PC-3 (cell line): Measurements from ENCODE around the gene FTO. TPM values are rescaled to one million over a fixed set of nuclear protein-coding genes. Genes with fewer than 3 reads are reported as not detected.
"Not testable (repeated sequence)": the region's sequence is repeated elsewhere in the genome, so short reads cannot be mapped to it uniquely, and the experiment has no call there.

Experiments
- ATAC-seq: fragments of 200-7000 bp; cut with Tn5 transposase; 2 replicates; pipeline ENCODE4 v1.9.1; 2020; ENCODE audit warnings: mild to moderate bottlenecking, moderate library complexity
- BruUV-seq: library from RNA; stranded (reverse); fragments of 400-500 nt; replicated peaks from 2 replicates; lab custom pipeline; 2021; lab: Mats Ljungman, UMichigan
- CTCF ChIA-PET: fragments of 300-600 bp; sonication (Branson Sonifier 250); formaldehyde crosslinking; loops from one replicate; lab custom pipeline; 2022; ENCODE audit warnings: antibody characterized with exemption; lab: Charles Lee
- POLR2A ChIA-PET: fragments of 300-600 bp; sonication (Branson Sonifier 250); formaldehyde crosslinking; loops from one replicate; lab custom pipeline; 2022; ENCODE audit warnings: antibody characterized with exemption; ENCODE audit not compliant: unreplicated experiment; lab: Charles Lee
- DNase-seq: peaks from one replicate; pipeline ENCODE4 v3.0.0-alpha.2; 2015
- H2AFZ ChIP-seq: fragments of 300-600 bp; sonication (generic); 2 replicates; pipeline ENCODE4 v1.6.0; 2016; ENCODE audit warnings: antibody characterized with exemption, low read length
- H3F3A ChIP-seq: fragments of 300-600 bp; sonication (generic); one replicate; pipeline ENCODE4 v1.6.0; 2017; ENCODE audit warnings: antibody characterized with exemption, low read length, control low read depth, mild to moderate bottlenecking; ENCODE audit not compliant: unreplicated experiment
- H3K27ac ChIP-seq: fragments of 300-600 bp; sonication (generic); 2 replicates; pipeline ENCODE4 v1.5.1; 2016; ENCODE audit warnings: mild to moderate bottlenecking, low read length
- H3K27me3 ChIP-seq: fragments of 300-600 bp; sonication (generic); 2 replicates; pipeline ENCODE4 v1.6.1; 2016; ENCODE audit warnings: low read length, mixed read lengths
- H3K36me3 ChIP-seq: fragments of 300-600 bp; sonication (generic); 2 replicates; pipeline ENCODE4 v1.6.1; 2016; ENCODE audit warnings: low read depth, mixed run types, low read length, mixed read lengths
- H3K4me1 ChIP-seq: fragments of 300-600 bp; sonication (generic); 2 replicates; pipeline ENCODE4 v1.5.1; 2016; ENCODE audit warnings: low read length; ENCODE audit not compliant: insufficient read depth
- H3K4me2 ChIP-seq: fragments of 300-600 bp; sonication (generic); 2 replicates; pipeline ENCODE4 v1.6.0; 2016; ENCODE audit warnings: low read length
- H3K4me3 ChIP-seq: fragments of 300-600 bp; sonication (generic); 2 replicates; pipeline ENCODE4 v1.5.1; 2016; ENCODE audit warnings: mild to moderate bottlenecking, low read length, mixed read lengths
- H3K79me2 ChIP-seq: fragments of 300-600 bp; sonication (generic); 2 replicates; pipeline ENCODE4 v1.6.1; 2017; ENCODE audit warnings: low read length, mixed read lengths
- H3K9ac ChIP-seq: fragments of 300-600 bp; sonication (generic); 2 replicates; pipeline ENCODE4 v1.6.0; 2016; ENCODE audit warnings: mild to moderate bottlenecking, low read length
- H3K9me2 ChIP-seq: fragments of 300-600 bp; sonication (generic); replicated peaks from 2 replicates; pipeline ENCODE4 v1.6.1; 2016; ENCODE audit warnings: mixed run types, low read length, mixed read lengths
- H3K9me3 ChIP-seq: fragments of 300-600 bp; sonication (generic); 2 replicates; pipeline ENCODE4 v1.6.1; 2016; ENCODE audit warnings: low read length, mixed read lengths
- H4K20me1 ChIP-seq: fragments of 300-600 bp; sonication (generic); 2 replicates; pipeline ENCODE4 v1.6.1; 2016; ENCODE audit warnings: low read length, mixed read lengths
- EZH2 ChIP-seq: fragments of 300-600 bp; sonication (generic); IDR thresholded peaks from one replicate; pipeline ENCODE4 v1.6.1; 2017; ENCODE audit warnings: antibody characterized with exemption, mild to moderate bottlenecking, low read length; ENCODE audit not compliant: unreplicated experiment
- EZH2phosphoT487 ChIP-seq: fragments of 300-600 bp; sonication (generic); IDR thresholded peaks from 2 replicates; pipeline ENCODE4 v1.6.1; 2018; ENCODE audit warnings: mild to moderate bottlenecking, antibody characterized with exemption, low read length, borderline replicate concordance
- intact Hi-C: fragments of 100-400 bp; cut with micrococcal nuclease; formaldehyde crosslinking; loops from 2 replicates; pipeline ENCODE4 v1.9.0; 2023
- total RNA-seq: library from RNA; depleted of rRNA; stranded (reverse); fragments of >200 nt; gene quantifications from 2 replicates; pipeline ENCODE4 v1.2.3, GENCODE V29; 2014
- TF ChIP-seq, protein P1 (sequence below): fragments of 300-600 bp; sonication (generic); conservative IDR thresholded peaks from 2 replicates; pipeline ENCODE4 v1.5.1; 2017; ENCODE audit warnings: antibody characterized with exemption, low read depth, mild to moderate bottlenecking, low read length

Gene FTO
- total RNA-seq, 1 experiment from 2014 or later = 27.0 TPM

DNA sequence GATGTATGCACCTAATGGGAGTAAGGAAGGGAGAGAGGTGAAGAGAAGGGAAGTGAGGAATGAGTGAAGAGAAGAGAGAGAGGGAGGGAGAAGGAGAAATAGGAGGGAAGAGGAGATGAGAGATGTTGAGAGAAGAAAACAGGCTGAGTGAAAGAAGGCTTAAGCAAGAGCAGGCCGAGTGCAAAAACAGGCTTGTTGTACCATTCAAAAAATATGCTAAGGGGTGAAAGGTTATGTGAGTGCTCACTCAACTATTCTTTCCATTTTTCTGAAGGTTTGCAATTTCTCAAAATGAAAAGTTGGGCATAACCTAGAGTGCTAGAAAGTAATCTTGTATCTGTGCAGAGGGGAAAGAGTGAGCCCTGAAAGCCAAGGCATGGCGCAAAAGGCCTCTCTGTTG lies 23.2 kb upstream of the FTO start:
- Histone ChIP-seq H3K27me3 (no peaks in the 10 kb centered on the region), H3F3A (no peaks in the 10 kb centered on the region), H3K9ac (no peak overlapping the region), H3K9me2 (no peaks in the 10 kb centered on the region), H4K20me1 (no peaks in the 10 kb centered on the region), H3K79me2 (no peaks in the 10 kb centered on the region), H3K36me3 (no peaks in the 10 kb centered on the region), H3K4me3 (no peak overlapping the region), H3K9me3 (no peaks in the 10 kb centered on the region), H3K27ac (no peak overlapping the region), H2AFZ (no peak overlapping the region), H3K4me2 (no peak overlapping the region), H3K4me1 (no peaks in the 10 kb centered on the region)
- ATAC-seq (no peak), DNase-seq (no peak)
- no TSS peak for BruUV-seq
- ChIA-PET POLR2A (no interaction called here), CTCF (no interaction called here)
- TF ChIP-seq EZH2 (no peak), EZH2phosphoT487 (no peak)
- TF ChIP-seq, protein P1, sequence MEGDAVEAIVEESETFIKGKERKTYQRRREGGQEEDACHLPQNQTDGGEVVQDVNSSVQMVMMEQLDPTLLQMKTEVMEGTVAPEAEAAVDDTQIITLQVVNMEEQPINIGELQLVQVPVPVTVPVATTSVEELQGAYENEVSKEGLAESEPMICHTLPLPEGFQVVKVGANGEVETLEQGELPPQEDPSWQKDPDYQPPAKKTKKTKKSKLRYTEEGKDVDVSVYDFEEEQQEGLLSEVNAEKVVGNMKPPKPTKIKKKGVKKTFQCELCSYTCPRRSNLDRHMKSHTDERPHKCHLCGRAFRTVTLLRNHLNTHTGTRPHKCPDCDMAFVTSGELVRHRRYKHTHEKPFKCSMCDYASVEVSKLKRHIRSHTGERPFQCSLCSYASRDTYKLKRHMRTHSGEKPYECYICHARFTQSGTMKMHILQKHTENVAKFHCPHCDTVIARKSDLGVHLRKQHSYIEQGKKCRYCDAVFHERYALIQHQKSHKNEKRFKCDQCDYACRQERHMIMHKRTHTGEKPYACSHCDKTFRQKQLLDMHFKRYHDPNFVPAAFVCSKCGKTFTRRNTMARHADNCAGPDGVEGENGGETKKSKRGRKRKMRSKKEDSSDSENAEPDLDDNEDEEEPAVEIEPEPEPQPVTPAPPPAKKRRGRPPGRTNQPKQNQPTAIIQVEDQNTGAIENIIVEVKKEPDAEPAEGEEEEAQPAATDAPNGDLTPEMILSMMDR = no peak
- intact Hi-C loops = no loop called here

- Histone ChIP-seq H3K79me2 (no peaks in the 10 kb centered on the region), H3K4me3 (no peak overlapping the region), H3F3A (no peaks in the 10 kb centered on the region), H3K27me3 (no peaks in the 10 kb centered on the region), H3K9me3 (no peaks in the 10 kb centered on the region), H3K36me3 (no peaks in the 10 kb centered on the region), H4K20me1 (no peaks in the 10 kb centered on the region), H3K4me2 (no peak overlapping the region), H3K27ac (no peak overlapping the region), H3K4me1 (no peaks in the 10 kb centered on the region), H3K9me2 (no peaks in the 10 kb centered on the region), H2AFZ (no peak overlapping the region), H3K9ac (no peak overlapping the region)
- POLR2A ChIA-PET = interaction anchor here (0.6 kb wide), 1 partner anchor 43 kb away, joined by 3 read pairs; no protein-coding TSS in a partner anchor
- CTCF ChIA-PET = no interaction called here
- TF ChIP-seq EZH2phosphoT487 = no peak
- TF ChIP-seq EZH2 = no peak
- TF ChIP-seq, protein P1 = no peak
- DNase-seq (no peak), ATAC-seq (no peak)
- intact Hi-C loops = no loop called here
- BruUV-seq = no TSS peak
Measured at GRCh38 chr16:53681354-53681753, 22.6 kb upstream of the FTO start.

- CTCF ChIA-PET, BruUV-seq, intact Hi-C loops: not testable (repeated sequence)
Measured at GRCh38 chr16:53685334-53685733, 18.6 kb upstream of the FTO start.

More at GRCh38 chr16:53685334-53685733, 18.6 kb upstream of the FTO start:
- DNase-seq, H3K27ac ChIP-seq, H3K4me2 ChIP-seq, H2AFZ ChIP-seq, H3K27me3 ChIP-seq, H3K36me3 ChIP-seq, POLR2A ChIA-PET, H3K9ac ChIP-seq, H3K4me1 ChIP-seq, H3K9me2 ChIP-seq, H4K20me1 ChIP-seq, H3K9me3 ChIP-seq, H3K79me2 ChIP-seq, ATAC-seq, H3F3A ChIP-seq, H3K4me3 ChIP-seq: not testable (repeated sequence)
